HG03558 (cell line): ENCODE results near the gene TFAP2A.

Source experiments
- ATAC-seq: cut with Tn5 transposase; IDR thresholded peaks from one replicate; pipeline ENCODE4 v1.9.1; 2021; ENCODE audit warnings: moderate number of reproducible peaks; ENCODE audit not compliant: unreplicated experiment; ENCODE audit errors: extremely low read depth

Gene TFAP2A

DNA sequence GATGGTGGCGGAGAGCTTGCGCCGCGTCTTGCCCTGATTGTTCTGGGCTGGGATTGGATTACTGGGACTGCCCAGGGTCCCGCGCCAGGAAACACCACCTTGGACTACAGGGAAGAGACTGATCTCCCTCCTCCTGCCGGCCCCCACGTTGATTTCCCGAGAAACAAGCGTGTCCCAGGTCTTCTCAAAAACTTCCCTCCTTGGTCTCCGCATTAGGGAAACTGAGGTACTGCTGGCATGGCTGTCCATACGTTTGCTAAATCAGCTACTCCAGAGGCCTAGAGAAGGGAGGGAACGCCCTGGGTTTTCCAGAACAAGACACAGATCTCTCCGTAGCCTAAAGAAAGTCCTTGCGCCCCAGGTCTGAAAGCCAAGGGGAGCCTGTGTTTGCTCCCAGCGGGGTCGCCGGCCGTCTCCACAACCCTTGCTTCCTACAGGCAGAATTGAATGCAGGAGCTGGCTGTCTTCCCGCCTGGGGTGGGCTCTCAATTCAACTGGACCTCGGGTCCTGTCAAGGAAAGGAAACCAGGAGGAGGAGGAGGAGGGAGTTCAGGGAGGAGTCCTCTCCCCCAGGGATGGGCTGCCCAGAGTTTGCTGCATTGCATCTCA lies 29.2 kb downstream of the TFAP2A start:
- no peak for ATAC-seq

DNA sequence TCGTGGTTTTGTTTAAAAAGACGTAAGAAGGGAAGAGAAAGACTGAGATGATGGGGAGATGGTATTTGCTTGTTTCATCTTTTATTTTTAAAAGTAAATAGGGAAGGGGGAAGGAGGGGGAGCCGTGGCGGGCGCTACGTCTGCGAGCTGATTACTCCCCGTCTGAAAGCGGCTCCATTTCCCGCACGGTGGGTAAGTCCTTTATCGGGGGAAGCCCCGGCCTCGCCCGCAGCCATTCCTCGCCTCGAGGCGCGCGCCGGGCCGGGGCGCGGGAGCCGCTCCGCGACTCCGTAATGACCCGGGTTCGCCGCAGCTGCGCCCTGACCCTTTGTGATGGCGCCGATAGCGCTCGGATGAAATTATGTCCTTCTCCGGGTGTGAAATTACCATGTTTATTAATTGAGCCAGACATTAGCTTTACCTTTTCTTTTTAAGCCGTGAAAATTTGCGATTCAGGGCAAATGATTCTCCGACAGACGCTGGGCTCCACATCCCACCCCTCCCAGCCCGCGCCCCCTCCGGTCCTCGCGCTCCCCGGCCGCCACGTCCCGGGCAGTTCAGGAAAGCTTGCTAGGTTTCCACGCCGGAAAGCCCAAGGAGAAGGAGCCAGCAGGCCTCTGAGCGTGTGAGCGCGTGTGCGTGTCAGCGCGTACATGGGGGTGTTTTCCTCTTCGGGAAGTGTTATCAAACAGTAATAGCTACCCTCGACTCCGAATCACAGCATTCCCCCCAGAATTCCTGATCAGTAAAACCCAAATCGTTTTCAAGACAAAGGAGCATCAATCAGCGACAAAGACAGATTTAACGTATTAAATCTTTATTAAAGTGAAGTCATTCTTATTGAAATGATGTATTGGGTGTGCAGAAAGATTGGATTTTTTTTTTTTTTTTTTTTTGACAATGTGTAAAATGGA lies 30.0 kb downstream of the TFAP2A start:
- ATAC-seq: no peak

DNA sequence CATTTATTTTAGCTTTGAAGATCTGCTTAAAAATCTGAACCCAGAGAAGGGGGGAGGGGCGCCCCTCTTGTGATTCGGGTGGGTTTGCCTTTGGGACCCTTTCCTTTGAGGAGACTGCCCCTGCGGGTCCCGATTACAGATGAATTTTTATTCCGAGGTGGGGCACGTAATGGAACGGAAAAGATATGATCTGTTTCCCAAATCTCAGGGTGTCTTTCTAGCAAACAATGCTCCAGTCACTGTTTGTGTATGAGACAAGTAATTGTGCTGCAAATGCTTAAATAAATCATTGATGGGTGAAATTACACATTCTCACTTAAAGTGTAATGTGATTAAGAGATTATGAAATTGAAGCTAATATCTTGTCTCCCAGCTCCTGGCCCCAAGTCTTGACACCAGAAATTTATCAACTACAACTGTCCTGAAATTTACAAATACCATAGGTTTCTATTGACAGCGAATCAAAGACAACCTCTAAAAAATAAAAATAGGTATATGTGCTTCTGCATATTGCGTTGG lies 30.7 kb downstream of the TFAP2A start:
- ATAC-seq: no peak

DNA sequence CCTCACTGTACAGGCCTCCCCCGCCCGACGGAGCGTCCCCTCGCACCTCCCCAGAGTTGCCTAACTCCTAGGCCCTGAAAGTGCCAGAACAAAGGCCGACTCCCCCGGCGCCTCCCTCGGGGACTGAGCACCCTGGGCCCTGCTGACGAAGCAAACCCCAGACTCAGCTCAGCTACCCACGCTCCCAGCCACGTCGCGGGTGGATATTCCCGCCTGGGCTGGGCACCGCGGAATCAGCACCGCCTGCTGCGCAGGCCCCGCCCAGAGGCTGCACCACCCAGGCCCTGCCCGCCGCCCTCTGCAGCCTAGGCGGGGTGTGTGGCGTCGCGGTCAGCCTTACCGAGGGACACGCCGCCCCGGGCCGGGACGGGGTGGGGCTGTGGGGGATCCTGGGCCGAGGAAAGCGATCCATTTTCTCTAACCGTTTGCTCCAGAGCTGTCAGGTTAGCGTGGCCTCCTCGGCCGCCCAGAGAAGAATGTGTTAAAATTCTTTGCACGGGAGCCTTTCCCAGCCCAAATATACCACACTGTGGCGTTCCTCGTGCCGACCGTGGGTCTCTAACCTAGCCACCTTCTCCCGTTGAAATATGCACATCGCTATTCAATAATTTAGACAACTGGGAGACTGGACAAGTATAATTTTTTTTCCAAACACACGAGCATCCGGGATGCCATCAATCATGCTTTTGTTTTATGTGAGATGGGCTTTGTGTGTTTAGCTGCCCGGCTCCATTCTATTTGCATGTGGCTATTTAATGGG lies 31.4 kb downstream of the TFAP2A start:
- no peak for ATAC-seq

DNA sequence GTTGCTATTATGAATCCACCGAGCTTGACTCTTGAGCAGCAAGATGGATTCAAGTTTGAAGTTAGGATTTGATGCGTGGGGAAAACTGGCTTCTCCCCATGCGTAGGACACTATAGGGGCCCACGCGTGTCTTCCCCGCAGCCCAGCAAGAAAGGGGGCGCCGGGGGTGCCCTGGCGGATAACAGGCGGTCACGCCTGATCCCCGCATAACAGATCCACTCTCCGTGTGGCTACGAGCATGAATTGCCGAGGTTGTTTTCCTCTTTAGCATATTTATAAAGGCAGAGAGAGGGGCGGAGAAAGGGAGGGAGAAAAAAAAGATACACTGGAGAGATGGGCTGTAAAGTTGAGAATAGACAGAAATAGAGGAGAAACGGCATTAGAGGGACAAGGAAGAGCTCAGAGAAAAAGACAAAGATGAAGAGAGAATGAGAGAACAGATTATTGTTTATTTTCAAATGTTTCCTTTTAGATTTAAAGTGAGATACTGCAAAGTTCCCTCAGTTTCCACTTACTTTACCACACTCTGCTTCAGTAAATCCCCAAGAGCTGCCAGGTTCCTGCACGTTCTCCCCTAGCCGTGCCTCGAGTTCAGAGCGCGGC lies 32.0 kb downstream of the TFAP2A start:
- no peak for ATAC-seq

DNA sequence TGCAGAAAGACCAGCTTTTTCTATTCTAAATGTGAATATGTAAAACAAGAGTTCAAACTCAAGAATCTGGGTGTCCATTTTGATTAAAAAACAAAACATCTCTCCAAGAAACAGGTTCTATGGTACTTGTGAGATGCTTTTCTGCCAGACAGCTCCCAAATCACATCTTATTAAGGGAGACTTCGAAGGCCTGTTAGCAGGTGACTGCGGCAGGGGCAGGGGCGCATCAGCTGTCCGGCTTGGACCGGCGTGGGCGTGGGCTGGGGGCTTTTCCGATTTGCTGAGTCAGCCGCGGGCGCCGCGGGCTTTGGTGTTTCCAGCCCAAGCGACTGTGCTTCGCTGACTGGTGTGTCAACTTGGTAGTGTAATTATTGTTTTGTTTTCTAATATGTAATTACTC lies 32.6 kb downstream of the TFAP2A start:
- ATAC-seq: no peak

DNA sequence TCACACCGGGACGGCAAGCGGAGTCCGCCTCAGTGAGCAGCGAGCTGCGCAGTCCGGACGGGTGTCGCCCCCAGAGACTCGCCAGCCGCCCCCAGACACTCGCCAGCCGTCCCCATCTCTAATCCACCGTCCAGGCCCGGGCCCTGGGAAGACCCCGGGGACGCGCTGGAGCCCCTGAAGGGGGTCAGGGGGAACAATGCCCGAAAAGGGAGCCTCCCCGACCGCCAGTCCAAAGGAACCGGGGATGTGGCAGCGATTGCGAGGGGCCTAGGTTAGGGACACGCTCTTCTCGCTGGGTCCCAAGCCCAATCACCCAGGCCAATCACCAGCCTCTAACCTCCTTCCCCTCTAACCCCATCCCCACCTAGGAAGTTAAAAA lies 33.1 kb downstream of the TFAP2A start:
- ATAC-seq: no peak

DNA sequence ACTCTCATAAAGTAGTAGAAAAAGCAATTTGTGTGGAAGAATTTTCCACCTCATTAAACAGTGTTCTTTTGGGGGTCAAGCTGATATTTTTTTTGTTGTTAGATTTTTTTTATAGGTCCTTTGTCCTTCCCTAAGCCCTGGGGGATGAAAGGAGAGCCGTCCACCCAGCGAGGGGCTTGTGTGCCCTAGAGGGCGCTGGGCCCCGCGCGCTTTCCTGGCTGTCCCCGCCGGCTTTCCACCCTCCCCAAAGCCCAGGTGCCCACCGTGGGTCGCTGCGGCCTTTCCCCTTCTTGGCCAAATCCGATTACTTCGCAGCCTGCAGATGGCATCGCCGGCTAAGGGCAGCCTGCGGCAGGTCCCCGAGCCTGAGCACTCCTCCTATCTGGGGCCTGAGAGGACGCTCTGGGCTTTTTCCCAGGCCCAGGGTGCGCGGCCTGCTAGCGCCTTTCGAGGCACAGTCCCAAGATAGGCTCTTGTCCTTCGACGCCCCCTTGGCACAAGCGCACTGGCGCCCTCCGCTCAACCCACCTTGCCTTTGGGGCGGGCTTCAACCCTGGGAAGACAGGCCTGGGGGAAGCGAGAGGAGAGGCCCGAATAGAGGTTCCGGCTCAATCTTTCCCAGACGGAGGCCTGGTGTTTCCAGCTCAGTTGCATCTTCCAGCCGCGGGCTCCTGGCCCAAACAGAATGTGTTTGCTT lies 33.6 kb downstream of the TFAP2A start:
- ATAC-seq: no peak

DNA sequence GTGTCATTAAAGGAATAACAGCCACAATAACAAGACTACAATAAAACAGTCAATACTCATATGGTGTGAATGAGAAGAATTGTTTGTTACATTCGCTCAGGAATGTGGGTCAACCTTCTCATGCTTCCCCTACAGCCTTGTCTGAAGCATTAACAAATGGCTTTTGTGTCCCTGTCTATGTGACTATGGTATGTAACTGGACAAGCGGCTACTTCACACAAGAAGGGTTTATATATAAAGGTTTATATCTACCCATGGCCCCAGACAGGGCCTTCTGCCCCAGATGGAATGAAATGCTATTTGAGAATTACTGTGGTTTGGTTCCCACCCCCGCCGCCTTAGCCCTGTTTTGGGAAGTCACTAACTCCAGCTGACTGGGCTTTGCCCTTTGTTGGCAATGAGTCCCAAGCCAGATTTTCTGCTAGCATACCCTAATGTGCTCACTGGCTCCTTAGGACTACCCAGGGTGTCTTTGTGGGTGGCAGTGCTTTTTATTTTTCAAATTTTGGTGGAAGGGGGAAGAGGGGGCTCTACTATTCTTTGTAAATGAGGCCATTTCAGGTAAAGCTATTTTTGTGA lies 39.4 kb downstream of the TFAP2A start:
- no peak for ATAC-seq

DNA sequence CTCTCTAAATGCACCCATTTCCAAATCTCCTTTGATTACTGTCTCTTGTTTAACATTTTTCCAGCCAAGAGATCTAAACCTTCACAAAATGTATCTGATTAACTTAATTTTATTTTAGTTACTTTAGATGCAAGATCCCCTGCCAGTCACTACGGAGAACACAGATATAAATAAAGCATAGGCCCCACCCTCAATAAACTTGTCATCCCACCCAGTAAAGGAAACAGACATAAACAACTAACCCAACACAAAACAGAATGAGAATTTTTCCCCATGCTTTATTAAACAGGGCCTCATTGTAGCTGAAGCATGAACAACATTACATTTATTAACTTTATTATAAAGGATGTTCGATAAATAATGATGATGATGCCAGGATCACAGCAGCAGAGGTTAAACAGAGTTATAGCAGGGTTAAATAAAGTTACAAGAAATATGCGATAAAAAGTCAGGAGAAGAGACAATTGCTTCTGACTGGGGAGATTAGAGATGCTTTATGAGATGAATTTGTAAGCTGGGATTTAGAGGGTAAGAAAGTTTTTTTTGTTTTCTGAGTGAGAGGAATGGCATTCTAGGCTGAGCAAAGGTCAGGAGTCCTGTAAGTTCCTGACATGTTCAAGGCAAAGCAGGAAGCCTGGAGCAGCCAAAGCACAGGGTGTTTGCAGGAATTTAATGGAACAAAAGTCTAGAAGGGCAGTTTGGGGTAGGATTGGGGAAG lies 41.1 kb downstream of the TFAP2A start:
- ATAC-seq: no peak

DNA sequence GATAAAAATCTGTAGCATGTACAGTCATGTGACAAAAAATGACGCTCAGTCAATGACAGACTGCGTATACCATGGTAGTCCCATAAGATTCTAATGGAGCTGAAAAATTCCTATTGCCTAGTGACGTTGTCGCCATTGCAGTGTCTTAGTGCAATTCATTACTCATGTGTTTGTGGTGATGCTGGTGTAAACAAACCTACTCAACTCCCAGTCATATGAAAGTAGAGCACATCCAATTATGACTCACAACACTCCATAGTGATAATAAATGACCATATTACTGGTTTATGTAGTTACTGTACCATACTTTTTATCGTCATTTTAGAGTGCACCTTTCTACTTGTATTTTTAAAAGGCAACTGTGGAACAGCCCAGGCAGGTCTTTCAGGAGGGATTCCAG lies 45.0 kb downstream of the TFAP2A start:
- no peak for ATAC-seq

DNA sequence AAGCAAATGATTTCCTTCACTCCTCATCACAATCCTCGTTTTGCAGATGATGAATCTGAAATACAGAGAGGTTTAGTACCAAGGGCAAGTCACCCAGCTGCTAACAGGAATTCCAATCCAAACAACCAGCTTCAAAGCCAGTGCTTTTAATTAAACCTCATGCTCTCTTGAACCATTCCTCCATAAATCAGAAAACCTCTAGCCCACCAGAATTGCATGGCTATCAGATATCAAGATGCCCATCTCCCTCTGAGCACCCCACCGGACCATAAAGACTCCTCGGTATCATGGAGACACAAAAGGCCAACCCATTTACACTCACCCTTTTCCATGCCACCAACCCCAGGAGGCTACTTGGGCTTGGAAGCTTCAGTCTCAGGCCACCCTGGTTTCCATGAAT lies 46.0 kb downstream of the TFAP2A start:
- ATAC-seq: no peak

DNA sequence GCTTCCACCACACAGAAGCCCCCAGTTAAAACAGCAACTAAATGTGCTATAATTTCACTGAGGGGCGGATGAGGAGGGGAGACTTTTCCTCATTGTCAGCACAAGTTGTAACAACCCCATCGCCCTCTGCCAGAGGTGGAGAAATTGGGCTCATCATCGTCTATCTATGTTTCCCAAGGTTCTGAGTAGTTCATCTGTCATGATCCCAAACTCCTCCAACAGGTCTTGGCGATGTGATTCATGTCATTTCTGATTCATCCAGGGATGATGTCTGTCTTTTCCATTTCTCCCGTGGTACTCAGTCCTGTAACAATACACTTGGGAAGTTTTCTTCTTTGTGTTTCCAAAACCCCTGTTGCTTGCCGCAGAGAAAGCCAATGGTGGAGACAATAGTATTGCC lies 51.0 kb downstream of the TFAP2A start:
- no peak for ATAC-seq

DNA sequence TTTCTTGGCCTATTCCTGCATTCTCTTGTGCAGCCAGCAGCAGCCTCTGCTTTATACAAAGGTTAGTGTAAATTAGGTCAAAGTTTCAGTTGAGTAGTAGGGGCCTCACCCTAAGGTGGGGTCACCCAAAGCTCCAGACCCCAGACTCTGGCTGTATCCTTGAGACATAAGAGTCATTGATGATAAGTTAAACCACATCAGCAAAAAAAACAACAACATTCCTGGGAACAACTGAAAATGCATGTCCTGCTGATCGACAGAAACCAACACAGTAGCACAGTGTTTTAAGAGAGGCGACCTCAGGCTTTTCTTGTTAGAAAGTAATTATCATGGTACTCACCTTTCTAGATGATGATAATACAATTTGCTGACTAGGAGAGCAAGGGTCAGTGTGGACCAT lies 52.6 kb downstream of the TFAP2A start:
- ATAC-seq: no peak

DNA sequence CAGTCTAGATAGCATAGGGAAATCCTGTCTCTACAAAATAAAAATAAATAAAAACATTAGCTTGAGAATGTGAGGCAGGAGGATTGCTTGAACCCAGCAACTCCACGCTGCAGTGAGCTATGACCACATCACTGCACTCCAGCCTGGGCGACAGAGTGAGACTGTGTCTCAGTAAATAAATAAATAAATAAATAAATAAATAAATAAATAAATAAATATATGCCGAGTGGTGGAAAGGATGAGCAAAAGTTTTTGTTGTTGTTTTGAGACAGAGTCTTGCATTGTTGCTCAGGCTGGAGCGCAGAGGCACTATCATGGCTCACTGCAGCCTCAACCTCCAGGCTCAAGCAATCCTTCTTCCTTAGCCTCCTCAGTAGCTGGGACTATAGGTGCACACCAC lies 53.4 kb downstream of the TFAP2A start:
- ATAC-seq: no peak

DNA sequence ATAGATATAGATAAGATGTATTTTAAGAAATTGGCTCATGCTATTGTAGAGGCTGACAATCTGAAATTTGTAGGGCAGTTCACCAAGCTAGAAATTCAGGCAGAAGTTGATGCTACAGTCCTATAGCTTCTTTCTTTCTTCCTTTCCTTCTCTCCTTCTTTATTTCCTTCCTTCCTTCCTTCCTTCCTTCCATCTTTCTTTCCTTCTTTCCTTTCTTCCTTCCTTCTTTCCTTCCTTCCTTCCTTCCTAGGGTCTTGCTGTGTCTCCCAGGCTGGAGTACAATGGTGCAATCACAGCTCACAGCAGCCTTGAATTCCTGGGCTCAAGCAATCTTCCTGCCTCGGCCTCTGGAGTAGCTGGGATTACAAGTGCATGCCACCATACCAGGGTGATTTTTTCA lies 55.3 kb downstream of the TFAP2A start:
- ATAC-seq: no peak

DNA sequence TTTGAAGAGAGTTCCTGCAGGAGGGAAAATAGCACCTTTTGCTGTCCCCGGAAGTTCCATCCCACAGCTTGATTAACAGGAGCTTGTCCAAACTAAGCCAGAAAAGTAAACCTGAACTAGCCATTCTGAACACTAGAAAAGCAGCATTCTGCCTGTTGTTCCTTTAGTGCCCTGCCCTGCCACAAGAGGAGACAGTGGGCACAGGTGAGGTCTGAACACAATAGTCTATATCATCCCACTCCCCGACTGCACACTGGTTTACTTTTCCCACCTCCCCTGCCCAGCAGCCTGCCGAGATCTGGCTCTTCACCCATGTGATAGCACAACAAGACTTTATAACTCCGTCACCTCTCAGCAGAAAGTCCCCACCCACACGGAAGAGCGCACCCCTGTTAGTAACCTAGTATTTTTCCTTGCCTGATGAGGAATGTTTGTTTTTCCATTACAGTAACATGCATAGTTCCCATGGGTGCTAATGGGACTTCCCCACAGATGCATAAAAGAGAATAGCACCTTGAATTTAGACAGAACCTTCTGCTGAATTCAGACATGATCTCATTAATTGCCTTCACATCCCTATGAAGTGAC lies 59.7 kb downstream of the TFAP2A start:
- no peak for ATAC-seq

DNA sequence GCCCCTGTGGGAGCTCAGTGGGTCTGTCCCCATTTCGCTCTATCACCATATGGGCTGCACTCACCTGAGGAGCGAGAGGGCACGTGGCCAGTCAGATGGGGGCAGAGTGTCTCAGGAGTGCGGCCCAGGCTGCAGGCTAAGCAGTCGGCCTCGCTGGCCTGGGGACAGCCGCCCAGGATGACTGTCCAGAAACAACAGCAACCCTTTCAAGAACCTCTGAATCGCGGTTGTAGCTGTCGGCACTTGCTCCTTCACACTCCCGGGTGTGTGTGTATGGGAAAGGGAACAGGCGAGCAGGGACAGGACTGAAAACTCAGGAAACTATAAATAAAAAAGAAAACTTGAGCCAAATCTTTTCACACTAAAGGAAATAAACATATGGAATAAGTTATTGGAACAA lies 63.1 kb downstream of the TFAP2A start:
- no peak for ATAC-seq

DNA sequence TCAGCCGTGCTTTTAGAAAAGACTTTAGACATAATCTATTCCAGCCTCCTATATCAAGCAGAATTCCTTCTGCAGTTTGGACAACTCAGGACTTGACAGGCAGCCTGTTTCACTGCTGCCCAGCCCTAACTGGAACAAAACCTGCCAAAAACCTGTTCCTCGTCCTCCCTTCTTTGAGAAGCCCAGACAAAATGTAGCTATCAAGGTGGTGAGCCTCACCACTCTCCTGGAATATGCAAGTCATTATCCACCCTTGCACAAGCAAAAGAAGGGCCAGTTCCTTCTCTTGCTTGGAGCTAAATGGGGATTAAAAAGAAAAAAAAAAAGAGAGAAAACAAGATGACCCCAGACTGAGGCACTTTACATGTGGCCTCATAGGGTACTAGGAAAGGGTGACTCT lies 64.2 kb downstream of the TFAP2A start:
- ATAC-seq: no peak
